Stimulated activated CD8-positive, alpha-beta memory T cell treated with anti-CD3 and anti-CD28 coated beads, Interleukin-7, amount 100 ng/mL, for 1 hour (primary cell): ENCODE measurements around the gene SEMA4B.

ENCODE experiments used
- DNase-seq, 2 donors: peaks; one replicate each; pipeline ENCODE4 v3.0.0-alpha.2; 2020; ENCODE audit warnings: low read depth in 2 of 2

SEMA4B gene

DNA sequence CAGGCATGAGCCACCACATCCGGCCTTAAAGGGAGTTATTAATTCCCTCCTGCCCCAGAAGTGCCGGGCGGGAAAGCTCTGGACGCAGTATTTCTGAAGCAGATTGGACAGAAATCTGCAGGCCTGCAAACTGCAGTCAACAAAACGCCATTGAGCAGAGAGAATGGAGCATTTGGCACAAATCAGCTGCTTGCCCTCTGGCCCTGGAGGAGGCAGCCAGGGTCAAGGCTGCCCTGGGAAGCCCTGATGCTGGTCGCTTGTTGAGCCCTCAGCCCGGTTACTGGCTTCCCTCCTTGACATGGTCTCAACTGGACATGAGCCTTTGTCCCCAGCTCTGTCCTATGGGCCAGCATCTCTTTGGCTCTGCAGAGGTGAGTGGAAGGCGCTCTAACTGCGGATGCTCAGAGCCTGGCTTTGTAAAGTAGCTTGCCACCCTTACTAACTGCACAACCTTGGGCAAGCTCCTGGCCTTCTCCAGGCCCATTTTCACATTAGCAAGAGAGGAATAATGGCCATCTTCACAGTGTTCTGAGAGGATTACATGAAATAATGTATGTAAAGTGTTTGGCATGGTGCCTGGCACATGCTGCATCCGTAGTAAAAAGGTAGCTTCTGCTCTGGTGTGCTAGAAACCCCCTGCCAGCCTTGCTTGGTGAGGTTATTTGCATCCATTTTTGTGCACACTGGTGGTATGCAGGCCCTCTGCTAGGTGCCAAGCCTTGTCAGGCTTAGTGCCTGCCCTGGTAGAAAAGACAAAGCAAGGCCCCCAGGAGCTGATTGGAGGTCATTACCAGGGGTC, 4.1 kb downstream of the SEMA4B start:
- DNase-seq, result no peak

- DNase-seq, result no peak
Observed at GRCh38 chr15:90205886-90206285, 4.8 kb downstream of the SEMA4B start.

DNA sequence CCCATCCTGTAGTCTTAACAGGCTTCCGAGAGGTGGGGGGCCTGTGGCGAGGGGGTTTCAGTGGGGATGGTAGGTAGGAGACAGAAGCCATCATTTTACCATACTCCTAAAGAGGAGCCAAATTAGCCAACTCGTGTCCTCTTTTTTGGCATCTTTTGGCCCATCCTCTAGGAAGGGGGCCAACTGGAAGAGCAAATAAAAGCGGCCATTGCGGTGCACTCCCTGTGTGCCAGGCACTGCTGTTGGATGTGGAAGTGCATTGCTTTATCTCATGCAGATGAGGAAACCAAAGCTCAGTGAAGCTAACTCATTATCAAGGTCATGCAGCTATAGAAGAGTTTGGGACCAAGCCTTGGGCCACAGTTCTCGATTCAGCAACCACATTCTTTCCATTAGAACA, 6.1 kb downstream of the SEMA4B start:
- no peak for DNase-seq

DNA sequence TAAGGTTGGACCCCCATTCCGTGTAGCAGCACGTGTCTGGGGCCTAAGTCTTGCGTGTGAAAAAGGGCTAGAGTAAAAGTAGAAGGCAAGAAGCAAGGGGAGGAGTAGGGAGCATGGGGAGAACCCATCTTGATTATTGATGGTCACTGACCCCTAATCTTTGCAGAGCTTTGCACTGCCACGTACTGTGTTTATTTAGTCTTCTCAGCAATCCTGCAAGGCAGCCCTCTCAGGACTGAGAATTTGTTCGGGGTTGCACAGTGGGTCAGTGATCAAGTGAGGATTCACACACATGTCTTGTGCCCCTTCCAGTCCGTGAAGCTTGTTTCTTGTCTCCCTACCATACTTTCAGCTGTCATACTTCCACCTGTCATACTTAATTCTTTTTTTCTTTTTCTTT, 7.2 kb downstream of the SEMA4B start:
- no peak for DNase-seq

DNA sequence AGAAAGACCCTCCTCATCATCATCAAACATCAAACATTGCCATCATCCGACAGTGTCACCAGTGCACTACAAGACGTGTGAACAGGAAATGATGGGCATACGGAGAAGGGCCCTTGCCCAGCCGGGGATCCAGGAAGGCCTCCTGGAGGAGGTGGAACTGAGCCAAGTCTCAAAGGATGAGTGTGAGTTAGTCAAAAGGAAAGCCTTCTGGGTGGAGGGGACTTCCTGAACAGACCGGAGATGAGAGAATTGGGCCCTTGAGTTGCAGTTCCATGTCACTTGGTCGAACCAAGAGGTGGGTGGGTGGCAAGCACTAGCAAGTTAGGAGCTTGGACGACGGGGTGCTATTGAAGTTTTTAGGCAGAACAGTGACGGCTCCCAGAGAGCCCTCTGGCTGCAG, 8.5 kb downstream of the SEMA4B start:
- no peak for DNase-seq

GRCh38 chr15:90210593-90210992, 9.5 kb downstream of the SEMA4B start:
- DNase-seq, result no peak

DNA sequence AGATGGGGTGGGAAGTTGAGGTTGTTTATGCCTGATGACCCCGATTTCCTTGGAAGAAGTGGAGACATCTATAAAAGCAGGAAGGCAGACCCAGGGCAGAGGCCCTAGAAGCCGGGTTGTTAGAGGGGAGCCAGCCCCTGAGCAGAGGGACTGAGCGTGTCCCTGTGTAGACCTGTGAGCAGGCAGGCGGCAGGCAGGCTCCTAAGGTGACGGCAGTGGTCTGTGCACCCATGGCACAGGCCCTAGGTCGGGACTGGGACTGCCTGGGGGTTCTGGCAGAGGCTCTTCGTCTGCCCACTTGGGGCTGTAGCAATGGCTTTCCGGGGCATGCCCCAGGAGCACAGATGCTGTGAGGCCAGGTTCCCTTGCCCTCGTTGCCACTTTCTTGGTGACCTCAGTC, 9.9 kb downstream of the SEMA4B start:
- no peak for DNase-seq

- no peak for DNase-seq
Observed at GRCh38 chr15:90211440-90212143, 10.5 kb downstream of the SEMA4B start.

DNA sequence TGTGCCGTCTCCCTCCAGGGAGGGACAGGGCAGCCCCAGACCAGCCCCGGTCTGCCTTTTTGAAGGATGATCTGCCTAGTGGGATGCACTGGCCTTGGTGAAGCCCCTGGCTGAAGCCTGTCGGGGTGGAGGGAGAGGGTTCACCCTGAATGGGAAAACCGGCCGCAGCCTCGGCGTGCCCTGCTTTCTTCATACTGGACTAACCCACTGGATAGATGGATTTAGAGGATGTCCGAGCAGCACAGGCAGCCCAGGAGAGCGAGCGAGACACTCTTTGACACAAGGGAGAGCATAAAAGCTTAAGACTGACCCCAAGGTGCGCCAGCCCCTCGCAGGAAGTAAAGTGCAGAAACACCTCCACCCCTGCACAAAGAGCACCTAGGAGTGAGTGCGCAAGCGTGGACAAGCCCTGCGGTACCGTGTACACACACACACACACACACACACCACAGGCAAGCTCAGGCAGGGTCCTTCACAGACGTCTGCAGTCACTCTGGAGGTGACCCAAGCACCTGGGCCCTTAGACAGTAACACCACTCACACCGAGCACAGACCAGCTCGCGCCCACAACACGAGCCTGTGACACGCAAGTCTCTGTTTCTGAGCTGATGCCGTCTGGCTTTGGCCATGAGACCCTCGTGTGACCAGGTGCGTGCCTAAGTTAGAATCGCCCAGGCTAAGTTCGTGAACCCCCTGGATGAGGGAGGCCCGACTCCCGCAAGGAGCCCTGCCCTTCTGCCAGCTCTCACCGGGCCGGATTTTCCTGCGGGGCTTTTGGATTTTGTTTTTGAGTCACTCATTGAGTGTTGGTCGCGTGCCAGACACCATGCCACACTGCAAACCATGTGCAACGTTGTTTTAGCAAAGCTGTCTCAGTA, 11.3 kb downstream of the SEMA4B start:
- no peak for DNase-seq

DNA sequence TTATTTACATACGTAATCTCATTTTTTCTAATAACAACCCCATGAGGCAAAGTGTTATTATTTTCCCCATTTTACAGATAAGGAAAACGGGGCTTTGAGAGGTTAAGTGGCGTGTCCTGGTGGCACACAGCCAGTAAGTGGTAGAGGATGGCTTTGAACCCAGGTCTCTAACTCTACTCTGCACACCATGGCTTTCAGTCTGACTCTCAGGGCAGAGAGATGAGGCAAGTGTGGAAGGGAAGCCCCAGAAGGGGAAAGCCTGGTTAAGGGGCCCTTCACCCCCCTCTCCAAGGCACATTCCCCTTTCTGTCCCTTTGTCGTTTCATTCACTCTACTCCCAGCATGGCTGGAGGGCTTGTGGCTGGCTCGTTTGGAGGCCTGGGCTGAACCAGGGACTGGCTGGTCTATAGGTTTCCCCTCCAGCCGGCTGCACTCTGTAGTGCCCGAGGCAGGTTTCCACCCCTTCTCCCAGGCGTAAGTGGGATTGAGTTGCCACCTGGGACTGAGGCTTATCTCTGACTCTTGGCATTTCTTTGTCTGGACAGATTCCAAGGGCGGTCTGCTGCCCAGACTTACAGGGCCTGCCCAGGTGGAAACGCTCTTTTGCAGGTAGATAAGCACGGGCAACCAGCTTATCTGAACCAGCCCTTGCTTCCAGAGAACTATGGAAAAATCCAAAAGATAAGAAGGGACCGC, 12.1 kb downstream of the SEMA4B start:
- DNase-seq, result no peak

GRCh38 chr15:90213818-90214204, 12.7 kb downstream of the SEMA4B start:
- no peak for DNase-seq

DNA sequence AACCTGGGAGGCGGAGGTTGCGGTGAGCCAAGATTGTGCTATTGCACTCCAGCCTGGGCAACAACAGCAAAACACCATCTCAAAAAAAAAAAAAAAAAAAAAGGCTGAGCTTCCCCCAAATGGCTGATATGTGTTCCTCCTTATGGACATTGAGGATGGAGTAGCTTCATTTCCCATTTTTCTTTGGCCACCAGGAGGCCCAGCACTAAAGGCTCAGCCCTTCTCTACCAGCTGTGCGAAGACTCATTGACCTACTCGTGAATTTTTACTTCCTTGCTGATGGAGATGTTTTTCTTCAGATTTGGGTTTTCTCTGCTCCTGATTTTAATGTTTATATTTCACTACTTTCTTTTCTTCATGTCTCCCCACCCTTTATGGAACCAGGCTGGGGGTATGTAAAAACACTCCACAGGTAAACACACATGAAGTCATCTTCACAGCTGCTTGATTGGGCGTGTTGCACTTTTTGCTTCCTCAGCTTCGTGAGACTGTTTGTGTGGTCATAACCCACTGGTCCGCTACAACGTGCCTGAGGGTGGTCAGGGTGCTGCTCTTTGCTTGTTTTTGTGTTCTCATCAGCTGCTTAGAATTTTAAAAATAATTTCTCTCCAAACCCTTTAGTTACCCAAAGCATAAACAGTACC, 13.5 kb downstream of the SEMA4B start:
- DNase-seq, result no peak

- DNase-seq, result no peak
Observed at GRCh38 chr15:90217671-90218394, 16.7 kb downstream of the SEMA4B start.

DNA sequence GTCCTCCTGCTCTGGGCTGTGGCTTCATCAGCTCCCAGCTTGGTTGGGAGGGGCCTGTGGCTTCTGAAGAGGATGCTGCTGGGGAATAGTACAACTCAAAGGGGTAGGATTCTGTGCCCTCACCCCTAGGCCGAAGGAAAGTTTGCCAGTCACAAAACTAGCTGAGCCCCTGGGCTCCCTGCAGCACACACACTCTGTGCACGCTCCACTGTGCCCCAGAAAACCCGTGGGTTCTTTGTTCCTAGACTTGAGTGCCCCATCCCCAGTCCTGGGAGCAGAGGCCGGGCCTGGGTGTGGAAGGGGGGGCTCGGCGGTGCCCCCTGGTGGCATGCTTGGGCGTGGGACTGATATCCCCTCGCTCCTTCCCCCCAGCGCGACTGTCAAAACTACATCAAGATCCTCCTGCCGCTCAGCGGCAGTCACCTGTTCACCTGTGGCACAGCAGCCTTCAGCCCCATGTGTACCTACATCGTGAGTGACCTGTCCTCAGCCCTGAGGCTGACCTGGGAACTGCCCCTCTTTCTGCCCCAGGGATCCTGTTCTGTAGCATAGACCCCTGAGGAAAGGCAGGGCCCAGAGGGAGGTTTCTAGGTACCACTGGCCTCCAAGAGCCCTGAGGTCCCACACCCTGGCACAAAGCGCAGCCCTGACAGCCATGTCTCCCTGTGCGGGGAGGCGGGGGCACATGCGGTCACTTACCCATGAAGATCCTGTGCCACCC, 18.5 kb downstream of the SEMA4B start:
- peak in 1 of 2 donors; percentile 28 for DNase-seq

- no peak for DNase-seq
Observed at GRCh38 chr15:90221246-90221900, 20.2 kb downstream of the SEMA4B start.

- no peak for DNase-seq
Observed at GRCh38 chr15:90222547-90222946, 21.4 kb downstream of the SEMA4B start.

DNA sequence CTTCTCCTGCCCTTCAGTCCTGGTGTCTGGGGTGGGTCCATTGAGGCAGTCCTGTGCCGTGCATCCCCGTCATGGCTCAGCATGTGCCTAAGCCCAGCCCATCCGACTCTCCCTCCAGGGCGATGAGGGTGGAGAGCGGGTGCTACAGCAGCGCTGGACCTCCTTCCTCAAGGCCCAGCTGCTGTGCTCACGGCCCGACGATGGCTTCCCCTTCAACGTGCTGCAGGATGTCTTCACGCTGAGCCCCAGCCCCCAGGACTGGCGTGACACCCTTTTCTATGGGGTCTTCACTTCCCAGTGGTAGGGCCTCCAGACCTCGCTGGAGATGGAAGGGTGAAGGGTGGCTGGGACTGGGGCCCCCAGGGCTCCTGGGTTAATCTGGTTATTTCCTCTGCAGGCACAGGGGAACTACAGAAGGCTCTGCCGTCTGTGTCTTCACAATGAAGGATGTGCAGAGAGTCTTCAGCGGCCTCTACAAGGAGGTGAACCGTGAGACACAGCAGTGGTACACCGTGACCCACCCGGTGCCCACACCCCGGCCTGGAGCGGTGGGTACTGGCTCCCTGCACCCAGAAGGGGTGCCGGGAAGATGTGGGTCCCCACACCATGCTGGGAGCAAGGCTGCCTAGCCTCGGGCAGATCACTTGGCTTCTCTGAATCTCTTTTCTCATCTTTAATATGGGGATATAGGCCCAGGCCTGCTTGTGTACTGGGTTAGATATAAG, 22.5 kb downstream of the SEMA4B start:
- DNase-seq, result no peak

GRCh38 chr15:90225047-90225446, 23.9 kb downstream of the SEMA4B start:
- no peak for DNase-seq
